ENCODE results near the gene CBFA2T2. TPM values are rescaled to one million over a fixed set of nuclear protein-coding genes. Genes with fewer than 3 reads are reported as not detected.
"Not testable (repeated sequence)": the region's sequence is repeated elsewhere in the genome, so short reads cannot be mapped to it uniquely, and the experiment has no call there.

The CBFA2T2 gene
- total RNA-seq, 1 donor from 2014 or later: 10.5 TPM

GRCh38 chr20:33612001-33612400, 122.1 kb downstream of the CBFA2T2 start:
- no peak for DNase-seq (ENCODE audit: low spot score)

DNA sequence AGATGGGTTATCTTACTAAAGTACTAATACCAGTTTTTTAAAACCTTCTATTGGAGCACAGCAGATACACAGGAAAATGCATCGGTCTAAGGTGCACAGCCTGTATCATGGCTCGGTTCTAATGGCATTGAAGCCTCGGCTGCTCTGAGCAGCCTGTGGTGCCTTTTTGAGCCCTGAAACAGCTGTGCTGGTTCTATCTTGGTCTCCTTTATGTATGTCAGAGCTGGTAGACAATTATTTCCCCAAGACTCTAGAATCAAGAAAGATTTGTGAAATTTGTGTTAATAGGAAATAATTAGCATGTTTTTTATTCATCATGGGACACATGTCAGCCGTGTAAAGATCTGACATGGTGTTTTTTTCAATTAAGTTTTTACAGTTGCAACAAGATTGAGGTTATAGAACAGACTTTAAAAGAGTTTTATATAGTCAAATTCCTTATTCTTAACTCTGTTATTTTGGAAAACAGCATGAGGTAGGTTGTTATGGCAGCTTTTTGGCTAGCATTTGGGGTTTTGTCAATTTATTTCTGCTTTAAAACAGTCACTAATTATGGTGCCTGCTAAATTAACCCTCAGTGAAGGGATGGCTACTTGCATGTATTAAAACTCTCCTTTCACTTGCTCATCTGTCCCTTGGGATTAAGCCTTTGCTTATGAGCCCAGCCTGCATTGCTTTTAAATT, 132.0 kb downstream of the CBFA2T2 start:
- no peak for DNase-seq (ENCODE audit: low spot score)

- DNase-seq (ENCODE audit: low spot score): no peak
Measured at GRCh38 chr20:33622705-33623365, 132.9 kb downstream of the CBFA2T2 start.

- DNase-seq (ENCODE audit: low spot score): no peak
Measured at GRCh38 chr20:33624399-33624798, 134.5 kb downstream of the CBFA2T2 start.

GRCh38 chr20:33626190-33626589, 136.3 kb downstream of the CBFA2T2 start:
- no peak for DNase-seq (ENCODE audit: low spot score)

- DNase-seq (ENCODE audit: low spot score): no peak
Measured at GRCh38 chr20:33627577-33628216, 137.8 kb downstream of the CBFA2T2 start.

GRCh38 chr20:33629533-33629932, 139.6 kb downstream of the CBFA2T2 start:
- no peak for DNase-seq (ENCODE audit: low spot score)

GRCh38 chr20:33629979-33630378, 140.1 kb downstream of the CBFA2T2 start:
- DNase-seq (ENCODE audit: low spot score): no peak

- no peak for DNase-seq (ENCODE audit: low spot score)
Measured at GRCh38 chr20:33630507-33630906, 140.6 kb downstream of the CBFA2T2 start.

GRCh38 chr20:33631910-33632309, 142.0 kb downstream of the CBFA2T2 start:
- DNase-seq (ENCODE audit: low spot score): not testable (repeated sequence)

DNA sequence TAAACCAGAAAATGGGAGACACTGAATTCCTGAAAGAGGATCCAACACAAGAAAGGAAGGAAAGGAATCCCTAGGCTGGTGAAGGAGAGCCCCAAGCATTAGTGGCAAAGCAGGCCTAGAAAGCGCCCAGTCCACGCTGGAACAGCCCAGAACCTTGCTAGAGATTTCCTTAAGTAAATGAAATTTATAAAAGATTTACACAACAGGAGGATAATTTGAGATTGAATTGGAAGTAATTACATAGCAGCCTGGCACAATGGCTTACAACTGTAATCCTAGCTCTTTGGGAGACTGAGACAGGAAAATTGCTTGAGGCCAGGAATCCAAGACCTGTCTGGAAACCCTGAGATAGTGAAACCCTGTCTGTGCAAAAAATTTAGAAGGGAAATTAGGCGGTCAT, 145.4 kb downstream of the CBFA2T2 start:
- DNase-seq (ENCODE audit: low spot score): no peak

DNA sequence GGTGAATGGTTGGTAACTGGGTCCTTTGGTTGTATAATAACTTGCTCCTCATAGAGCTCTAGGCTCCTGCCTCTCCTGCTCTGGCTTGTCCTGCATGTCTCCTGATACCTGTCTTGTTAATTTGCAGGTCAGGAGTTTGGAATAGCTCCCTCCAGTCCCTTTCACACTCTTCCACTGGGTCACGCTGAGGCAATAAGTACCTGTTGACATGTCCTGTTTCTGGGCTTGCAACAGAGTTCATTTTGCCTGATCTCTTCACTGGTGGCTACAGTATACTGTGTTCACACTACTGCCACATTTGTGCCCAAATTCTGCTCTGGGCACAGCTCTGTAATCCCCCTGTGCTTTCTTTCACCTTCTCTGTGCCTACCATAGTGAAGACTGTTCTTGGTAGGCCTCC, 146.9 kb downstream of the CBFA2T2 start:
- DNase-seq (ENCODE audit: low spot score): no peak

DNA sequence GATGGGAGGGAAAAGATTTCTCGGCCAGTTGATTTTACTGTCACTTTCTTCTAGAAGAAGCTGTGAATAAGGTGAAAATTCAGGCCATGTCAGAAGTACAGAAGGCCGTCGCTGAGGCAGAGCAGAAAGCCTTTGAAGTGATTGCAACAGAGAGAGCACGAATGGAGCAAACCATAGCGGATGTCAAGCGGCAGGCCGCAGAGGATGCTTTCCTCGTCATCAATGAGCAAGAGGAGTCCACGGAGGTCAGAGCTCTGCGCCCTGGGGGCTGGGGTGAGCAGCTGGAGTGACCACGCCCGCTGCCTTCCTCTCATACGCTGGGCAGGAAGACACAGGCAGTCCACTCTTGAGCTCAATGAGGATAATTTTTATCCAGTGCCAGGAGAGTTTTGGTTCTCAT, 150.4 kb downstream of the CBFA2T2 start:
- DNase-seq (ENCODE audit: low spot score): no peak

GRCh38 chr20:33644313-33645071, 154.6 kb downstream of the CBFA2T2 start:
- no peak for DNase-seq (ENCODE audit: low spot score)

DNA sequence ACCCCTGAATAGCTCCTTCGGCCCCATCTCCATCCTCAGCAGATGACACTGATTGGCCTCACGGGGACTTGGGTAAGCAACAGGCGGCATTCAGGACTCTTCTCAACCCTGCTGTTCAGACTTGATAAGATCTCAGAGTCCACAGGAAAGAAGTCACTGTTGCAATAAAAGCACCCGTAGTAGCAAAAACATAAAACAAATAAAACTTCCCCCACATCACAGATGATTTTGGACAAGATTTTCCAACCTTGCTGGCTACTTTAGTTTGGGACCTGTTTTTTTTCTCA, 155.1 kb downstream of the CBFA2T2 start:
- DNase-seq (ENCODE audit: low spot score): no peak

DNA sequence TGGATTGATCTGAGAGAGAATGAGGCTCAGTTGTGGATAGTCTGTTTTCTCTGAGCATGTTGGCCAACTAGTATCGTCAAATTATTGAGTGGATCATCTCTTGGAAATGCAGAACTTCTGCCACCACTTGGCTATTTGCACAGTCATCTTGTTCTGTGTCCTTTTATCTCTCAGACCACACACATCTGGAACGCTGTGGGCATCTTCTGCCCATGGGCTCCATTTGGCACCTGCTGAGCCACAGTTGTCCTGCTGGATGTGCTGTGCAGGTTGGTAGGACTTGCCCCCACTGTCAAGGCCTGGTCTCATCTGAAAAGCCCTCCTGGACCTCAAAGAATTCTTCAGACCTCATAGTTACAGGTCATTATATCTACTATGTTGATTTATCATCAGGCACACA, 155.5 kb downstream of the CBFA2T2 start:
- no peak for DNase-seq (ENCODE audit: low spot score)

DNA sequence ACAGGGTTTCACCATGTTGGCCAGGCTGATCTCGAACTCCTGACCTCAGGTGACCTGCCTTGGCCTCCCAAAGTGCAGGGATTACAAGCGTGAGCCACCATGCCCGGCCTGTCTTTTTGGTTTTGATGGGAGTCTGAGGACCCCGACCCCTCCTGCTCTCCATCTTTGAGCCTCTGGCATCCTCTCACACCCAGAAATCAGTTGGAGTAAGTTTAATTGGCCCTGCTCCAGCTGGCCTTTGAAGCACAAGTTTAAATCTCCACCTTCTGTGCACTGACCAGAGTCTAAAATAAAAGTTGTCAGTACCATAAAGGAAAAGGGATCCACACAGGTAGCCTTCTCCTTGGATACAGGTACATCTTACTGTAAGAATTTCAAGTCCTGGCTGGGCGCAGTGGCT, 156.3 kb downstream of the CBFA2T2 start:
- DNase-seq (ENCODE audit: low spot score): no peak

DNA sequence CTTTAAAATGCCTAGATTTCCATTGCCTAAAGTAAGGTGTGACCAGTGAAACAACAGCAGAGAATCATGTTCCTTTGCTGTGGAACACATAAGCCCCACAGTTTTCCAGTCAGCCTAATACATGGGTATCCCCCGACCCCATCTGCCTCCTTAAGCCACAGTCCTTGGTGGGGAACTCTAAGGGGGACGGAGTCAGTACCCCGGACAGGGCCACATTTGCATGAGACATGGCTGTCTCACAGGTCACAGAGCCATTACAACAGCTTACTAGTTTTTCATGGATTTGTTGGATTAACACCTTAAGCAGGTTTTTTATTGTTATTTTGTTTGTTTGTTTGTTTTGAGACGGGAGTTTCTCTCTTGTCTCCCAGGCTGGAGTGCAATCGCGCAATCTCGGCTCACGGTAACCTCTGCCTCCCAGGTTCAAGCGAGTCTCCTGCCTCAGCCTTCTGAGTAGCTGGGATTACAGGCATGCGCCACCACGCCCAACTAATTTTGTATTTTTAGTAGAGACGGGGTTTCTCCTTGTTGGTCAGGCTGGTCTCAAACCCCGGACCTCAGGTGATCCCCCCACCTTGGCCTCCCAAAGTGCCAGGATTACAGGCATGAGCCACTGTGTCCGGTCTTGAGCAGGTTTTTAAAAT, 157.2 kb downstream of the CBFA2T2 start:
- DNase-seq (ENCODE audit: low spot score): not testable (repeated sequence)

- DNase-seq (ENCODE audit: low spot score): no peak
Measured at GRCh38 chr20:33647603-33648395, 157.9 kb downstream of the CBFA2T2 start.

DNA sequence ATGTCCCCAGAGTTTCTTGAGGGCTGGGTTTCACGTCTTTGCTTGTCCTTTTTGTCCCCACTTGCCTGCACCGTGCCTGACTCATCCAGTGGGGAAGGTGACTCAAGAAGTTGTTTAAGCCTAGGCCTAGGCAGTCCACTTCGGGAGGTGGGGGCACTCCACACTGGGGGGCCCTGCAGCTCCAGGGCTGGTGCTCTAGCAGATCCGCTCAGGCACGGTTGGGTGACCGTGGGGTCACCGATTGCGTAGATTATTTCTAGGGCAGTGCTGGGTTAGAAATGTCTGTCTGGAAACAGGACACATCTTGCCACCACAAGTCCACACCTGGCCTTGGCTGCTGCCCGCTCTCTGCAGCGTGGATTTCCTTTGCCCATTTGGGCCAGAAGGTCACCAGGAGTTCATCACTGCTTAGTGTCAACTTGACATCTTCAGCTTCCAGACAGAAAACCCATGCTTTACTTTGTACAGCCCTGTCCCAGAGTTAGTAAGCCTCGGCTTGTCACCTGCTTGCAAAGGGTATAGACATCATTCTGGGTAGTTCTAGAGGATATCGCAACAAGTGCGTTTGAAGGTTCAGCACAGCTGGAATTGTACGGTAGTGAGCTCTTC, 158.6 kb downstream of the CBFA2T2 start:
- DNase-seq (ENCODE audit: low spot score): no peak

Data from mesenteric fat pad (tissue), 1 donor.